NCI-H446 treated with DMSO at 0.1 percent for 48 hours (cell line): ENCODE measurements around the gene OR56A3.
"Not testable (repeated sequence)": the region's sequence is repeated elsewhere in the genome, so short reads cannot be mapped to it uniquely, and the experiment has no call there.

ENCODE experiments used
- DNase-seq: peaks from one replicate; lab custom pipeline; 2025; lab: John Stamatoyannopoulos, UW

The OR56A3 gene, protein sequence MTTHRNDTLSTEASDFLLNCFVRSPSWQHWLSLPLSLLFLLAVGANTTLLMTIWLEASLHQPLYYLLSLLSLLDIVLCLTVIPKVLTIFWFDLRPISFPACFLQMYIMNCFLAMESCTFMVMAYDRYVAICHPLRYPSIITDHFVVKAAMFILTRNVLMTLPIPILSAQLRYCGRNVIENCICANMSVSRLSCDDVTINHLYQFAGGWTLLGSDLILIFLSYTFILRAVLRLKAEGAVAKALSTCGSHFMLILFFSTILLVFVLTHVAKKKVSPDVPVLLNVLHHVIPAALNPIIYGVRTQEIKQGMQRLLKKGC

DNA sequence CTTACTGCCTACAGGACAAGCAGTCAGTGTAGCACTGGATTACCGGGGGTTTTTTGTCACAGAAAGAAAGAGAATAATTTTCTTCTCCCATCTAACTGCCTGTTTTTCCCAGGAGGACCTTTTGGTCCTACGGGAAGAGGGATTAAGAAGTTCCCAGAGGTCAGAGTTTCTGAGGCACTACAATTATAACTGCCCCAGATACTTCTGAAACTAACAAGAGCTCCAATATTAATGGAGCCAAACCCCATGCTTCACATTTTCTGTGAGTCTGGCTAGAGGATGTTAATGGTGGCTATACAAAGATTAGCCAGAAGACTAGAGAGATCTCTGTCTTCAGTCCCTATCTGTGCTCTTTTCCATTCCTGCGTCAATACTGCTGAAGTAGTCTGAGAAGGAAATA, at the start of gene OR56A3:
Gene OR56A3 (plus strand): TSS at position 301 of the 400 bp plus-strand sequence. CDS start 5,096 bp downstream, outside the sequence.
- no peak for DNase-seq

DNA sequence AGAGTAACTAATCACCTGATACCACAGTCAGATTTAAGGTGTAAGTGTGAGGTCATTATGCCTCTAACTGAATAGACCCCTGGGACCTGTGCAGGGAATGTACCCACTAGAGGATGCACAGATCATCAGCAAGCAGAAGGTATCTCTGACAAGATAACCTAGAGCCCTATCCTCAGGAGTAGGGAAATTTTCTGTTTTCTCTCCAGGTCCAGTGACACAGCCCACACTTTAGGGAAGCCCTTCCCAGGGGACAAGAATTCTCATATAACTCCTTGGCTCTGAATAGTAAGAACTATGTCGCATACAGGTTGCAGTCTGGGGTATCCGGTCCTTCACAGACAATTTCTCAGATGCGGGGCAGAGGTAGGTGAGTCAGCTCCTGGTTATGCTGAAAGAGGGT, 49.1 kb upstream of the OR56A3 start, which contains the start of gene OR52E5:
Gene OR52E5 (plus strand): TSS at position 301 of the 400 bp plus-strand sequence. CDS start 7,569 bp downstream, outside the sequence.
- DNase-seq, result no peak

DNA sequence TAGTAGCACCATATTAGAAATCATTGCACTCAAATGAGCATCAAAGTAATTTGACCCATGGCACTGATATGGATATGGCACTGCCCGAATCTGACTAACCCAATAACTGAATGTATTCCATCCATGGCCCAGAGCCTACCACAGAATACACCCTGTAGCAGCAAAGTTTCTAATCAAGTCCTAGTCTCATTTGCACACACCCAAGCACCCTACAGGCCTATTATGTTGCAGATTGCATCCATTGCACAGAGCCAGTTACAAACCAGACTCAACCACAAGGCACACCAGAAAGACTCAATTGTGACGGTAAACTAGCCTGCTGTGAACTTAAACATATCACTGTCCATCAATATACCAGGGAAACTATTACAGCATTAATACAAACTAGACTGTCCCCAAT, 42.5 kb upstream of the OR56A3 start:
- no peak for DNase-seq

DNA sequence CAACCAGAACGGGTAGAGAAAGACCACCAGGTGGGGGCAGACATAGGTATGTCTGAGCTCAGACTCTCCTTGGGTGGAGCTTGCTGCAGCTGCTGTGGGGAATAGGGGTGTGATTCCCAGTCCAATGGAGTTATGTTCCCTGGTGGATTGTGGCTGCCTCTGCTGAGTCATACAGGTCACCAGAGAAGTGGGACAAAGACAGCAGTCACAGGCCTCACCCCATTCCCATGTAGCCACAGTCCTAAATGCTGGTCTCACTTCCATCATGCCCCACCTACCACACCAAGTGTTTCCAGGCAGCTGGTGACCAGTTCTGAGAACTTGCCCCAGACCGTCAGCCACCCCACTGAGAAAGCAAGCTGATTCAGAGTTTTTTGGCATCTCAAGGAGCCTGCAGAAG, 31.5 kb upstream of the OR56A3 start:
- DNase-seq, result no peak

DNA sequence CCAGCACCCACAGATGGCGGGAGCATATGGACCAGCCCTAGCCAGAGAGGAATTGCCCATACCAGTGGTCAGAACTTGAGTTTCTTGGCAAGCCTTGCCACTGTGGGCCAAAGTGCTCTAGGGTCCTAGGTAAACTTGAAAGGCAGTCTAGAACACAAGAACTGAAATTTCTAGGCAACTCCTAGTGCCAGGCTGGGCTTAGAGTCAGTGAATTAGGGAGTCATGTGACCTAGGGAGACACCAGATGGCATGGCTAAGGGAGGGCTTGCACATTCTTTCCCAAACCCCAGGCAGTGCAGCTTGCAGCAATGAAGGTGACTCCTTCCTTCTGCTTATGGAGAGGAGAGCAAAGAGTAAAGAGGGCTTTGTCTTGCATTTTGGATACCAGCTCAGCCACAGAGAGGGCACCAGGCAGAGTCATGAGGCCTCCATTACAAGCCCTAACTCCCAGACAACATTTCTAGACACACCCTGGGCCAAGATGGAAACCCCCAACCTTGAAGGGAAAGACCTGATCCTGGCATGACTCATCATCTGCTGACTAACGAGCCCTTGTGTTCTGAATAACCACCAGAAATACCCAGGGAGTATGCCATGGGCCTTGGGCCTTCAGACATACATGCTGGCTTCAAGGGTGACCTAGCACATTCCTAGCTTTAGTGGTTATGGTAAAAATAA, 19.2 kb upstream of the OR56A3 start:
- no peak for DNase-seq

DNA sequence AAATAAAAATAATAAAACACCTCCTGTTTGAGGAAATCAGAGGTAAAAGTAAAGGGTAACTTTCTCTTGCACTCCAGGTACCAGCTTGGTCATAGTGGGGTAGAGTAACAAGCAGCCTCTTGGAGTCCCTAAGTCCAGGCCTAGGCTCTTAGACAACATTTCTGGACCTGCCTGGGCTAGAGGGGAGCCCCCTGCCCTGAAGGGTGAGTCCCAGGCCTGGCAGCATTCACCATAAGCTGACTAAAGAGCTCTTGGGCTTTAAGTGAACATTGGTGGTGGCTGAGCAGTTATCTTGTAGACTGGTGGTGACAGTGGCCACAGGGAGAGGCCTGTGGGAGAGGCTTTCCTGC, 18.6 kb upstream of the OR56A3 start:
- no peak for DNase-seq

DNA sequence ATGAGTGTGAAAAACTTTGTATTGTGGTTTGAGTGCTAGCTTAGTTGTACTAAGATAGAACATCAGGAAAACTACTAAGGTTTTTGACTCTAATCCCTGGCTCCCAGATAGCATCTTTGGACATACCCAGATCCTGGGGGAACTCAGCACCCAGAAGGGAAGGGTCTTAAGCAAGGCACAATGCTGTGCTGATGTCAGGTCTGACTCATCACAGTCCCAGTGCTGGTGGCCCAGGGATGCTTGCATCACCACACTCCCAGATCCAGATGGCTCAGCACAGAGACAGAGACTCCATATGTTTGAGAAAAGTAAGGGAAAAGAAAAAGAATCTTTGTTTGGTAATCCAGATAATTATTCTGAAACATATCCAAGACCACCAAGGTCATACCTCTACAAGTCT, 18.3 kb upstream of the OR56A3 start:
- no peak for DNase-seq

DNA sequence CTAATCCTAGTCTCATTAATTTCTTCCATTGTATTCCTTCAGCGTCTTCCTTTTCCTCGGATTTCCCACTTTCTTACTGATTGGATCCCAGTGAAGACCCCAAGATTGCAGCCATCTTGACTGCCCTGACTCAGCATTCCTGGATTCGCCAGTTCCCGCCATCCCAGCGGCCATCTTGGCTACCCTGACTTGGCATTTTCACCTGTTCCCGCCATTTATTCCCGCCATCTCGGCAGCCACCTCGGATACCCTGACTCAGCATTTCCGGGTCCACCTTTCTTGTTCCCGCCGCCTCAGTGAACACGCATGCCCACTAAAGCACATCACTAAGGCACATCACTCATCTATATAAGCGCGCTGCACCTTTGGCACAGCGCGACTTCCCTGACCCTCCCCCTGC, 13.8 kb upstream of the OR56A3 start:
- no peak for DNase-seq

DNA sequence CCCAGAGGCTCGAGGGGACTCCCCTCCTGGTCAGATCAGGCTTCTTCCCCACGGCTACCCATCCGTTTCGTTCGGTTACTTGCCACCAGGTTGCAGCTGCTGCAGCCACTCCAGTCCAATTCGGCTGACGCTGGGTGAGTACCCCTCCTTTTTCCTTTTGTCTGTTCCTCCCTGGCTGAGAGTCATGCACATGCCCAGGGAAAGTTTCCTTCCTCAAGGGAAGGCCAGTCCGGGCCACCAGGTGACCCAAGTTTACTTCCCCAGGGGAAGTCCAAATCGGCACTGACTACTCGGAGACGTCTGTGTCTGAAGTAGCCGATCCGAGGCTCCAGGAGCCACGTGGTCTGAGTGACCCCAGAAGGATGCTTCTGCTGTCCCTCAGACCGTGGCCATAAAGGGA, 13.2 kb upstream of the OR56A3 start:
- DNase-seq, result no peak

DNA sequence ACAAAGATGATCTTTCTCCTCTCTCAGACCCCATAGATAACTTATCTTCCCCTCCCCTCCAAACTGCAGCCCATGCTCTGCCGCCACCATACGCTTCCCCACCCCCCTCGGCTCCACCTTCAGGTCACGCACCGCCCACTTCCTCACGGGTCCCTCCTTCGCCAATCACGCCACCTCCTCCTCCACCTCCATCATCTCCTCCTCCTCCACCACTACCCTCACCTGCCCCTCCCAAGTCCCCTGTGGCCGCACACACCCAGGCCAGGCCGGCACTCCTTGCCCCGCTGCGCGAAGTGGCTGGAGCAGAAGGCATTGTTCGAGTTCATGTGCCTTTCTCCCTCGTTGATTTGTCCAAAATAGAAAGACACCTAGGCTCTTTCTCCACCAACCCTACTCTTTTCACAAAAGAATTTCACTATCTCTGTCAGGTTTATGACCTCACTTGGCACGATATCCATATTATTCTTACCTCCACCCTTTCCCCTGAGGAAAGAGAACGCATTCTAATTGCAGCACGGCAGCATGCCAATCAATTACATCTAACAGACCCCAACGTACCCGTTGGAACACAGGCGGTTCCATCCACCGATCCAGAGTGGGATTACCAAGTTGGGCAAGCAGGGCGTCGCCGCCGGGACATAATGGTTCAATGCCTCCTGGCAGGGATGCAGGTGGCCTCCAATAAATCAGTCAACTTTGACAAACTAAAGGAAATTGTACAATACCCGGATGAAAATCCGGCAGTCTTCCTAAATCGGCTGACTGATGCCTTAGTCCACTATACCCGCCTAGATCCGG, 12.3 kb upstream of the OR56A3 start:
- DNase-seq, result no peak

DNA sequence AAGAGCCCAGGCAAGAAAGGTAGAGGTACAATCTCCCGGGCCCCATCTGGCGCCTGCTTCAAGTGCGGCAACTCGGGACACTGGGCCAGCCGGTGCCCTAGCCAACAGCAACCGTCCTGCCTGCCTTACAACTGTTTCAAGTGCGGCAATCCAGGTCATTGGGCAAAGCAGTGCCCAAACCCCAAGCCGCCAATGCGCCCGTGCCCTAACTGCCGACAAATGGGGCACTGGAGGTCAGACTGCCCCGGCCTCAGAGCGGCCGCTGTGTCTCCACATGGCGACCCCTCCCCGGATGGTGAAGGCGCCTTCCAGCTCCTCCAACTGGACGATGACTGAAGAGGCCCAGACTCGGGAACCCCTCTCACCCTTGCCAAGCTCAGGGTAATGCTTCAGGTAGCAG, 11.4 kb upstream of the OR56A3 start:
- no peak for DNase-seq

DNA sequence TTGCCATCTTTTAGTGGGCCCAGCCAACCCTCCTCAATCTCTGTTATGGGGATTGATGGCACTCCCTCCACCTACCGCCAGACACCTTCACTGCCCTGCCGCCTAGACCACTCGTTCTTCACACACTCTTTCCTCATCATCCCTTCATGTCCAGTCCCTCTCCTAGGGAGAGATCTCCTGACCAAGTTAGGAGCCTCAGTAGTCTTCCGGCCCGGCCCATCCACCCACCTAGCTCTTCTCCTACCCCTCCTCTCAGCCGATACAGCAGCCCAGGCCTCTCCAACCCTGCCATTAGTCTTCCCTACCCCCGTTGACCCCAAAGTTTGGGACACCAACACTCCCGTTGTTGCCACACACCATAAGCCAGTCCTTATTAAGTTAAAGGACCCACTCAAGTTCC, 11.0 kb upstream of the OR56A3 start:
- DNase-seq, result no peak

DNA sequence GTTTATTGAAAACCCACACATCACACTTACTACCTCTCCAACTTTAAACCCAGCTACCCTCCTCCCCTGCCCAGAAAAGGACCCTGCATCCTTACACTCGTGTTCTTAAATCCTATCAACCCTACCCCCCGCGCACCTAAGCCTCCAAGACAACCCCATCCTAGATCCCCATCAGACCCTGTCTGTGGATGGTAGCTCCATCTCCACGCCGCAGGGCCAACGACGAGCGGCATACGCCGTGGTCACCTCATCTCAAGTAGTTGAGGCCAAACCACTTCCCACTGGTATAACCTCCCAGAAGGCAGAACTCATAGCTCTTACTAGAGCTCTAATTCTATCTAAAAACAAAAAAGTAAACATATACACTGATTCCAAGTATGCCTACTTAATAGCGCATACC, 9.4 kb upstream of the OR56A3 start:
- DNase-seq, result no peak

DNA sequence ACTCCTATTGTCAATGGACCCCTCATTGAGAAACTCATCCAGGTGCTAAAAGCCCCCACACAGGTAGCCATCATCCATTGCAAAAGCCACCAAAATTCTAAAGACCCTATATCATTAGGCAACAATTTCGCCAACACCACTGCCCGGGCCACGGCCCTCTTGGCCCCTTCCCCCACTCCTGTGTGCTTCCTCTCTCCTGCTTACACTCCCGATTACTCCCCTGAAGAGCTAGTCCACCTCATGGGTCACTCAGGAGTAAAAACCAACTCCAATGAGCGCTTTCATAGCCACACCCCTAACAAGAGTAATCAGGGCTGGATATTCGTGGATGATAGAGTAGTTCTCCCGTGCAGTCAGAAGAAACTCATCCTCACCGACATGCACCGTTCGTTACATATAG, 8.9 kb upstream of the OR56A3 start:
- DNase-seq, result no peak

DNA sequence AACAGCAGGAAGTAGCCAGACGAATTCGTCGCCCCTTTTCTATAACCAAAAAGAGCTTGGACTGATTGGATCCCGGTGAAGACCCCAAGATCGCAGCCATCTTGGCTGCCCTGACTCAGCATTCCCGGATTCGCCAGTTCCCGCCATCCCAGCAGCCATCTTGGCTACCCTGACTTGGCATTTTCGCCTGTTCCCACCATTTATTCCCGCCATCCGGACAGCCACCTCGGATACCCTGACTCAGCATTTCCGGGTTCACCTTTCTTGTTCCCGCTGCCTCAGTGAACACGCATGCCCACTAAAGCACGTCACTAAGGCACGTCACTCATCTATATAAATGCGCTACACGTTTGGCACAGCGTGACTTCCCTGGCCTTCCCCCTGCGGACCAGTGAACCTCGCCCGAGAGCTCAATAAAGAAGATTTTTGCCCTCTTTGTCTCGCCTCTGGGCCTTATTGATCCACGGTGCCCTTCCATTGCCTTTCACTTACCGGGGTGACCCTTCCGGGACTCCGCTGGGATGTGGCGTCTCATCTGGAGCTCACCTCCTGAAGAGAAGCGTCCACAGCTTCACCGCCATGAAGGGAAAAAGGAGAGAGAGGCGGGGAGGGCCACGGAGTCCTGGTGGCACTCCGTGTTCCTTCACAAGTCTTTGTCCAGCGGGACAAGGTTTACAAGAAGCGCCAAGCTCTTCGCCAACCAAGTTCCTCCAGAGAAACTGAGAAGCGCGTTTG, 4.0 kb upstream of the OR56A3 start:
- DNase-seq, result no peak

DNA sequence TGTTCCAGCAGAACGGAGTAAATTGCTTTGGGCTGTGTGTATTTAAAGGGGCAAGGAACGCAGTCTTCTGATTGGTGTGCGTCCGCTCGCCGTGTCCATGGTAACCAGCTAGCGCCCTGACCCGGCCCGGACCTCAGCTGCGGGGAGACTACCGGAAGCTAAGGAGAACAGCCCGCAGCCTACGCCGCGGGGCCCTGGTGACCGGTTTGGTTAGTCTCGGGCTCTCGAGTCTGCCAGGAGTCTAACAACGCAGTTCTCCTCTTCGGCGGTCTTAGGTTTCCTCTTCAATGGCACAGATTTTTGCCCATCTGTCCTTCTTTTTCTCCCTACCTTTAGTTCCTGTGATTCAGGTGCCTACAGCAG, 3.5 kb upstream of the OR56A3 start:
- no peak for DNase-seq

DNA sequence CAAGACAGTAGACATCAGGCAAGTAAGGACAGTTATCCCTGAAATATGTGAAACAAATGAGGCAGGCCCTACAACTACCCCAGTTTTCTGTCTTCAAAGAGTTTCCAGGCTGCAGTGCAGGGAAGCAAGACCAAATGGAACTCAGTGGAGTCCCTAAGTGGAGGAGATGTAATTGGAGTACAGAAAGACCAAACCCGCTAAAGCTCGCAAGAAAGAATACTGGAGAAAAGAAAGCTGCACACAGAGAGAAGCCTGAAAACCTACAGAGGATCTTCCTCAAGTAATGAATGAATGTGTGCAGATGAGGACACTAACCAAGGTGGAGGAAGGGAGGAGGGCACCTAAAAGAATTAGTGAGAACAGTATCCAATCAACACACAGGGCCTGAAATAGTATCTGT, 1.3 kb upstream of the OR56A3 start:
- no peak for DNase-seq

DNA sequence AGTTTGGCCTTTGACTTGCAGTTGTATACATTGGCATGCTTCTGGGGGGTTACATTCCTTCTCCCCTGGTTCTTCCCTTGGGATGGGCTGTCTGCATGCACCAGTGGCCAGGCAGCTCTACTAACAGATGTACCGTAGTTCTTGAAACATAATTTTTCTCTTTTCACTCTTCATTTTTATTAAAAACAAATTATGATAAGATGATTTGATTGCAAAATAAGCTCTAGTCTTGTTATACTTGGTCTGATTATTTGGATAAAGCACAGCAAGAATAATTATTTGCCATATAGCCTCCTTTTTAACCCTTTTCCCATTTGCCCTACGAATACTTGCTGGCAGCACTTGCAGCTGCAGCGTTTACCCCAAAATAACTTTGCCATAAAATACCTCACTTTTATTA, 13.5 kb downstream of the OR56A3 start:
- no peak for DNase-seq

DNA sequence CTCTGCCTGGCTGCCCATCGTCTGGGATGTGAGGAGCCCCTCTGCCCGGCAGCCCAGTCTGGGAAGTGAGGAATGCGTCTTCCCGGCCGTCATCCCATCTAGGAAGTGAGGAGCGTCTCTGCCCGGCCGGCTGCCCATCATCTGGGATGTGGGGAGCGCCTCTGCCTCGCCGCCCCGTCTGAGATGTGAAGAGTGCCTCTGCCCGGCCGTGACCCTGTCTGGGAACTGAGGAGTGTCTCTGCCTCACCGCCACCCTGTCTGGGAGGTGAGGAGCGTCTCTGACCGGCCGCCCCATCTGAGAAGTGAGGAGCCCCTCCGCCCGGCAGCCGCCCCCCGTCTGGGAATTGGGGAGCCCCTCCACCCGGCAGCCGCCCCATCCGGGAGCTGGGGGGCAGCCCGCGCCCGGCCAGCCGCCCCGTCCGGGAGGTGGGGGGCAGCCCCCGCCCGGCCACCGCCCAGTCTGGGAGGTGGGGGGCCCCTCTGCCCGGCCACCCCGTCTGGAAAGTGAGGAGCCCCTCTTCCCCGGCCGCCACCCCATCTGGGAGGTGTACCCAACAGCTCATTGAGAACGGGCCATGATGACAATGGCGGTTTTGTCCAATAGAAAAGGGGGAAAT, 18.8 kb downstream of the OR56A3 start:
- not testable (repeated sequence) for DNase-seq

DNA sequence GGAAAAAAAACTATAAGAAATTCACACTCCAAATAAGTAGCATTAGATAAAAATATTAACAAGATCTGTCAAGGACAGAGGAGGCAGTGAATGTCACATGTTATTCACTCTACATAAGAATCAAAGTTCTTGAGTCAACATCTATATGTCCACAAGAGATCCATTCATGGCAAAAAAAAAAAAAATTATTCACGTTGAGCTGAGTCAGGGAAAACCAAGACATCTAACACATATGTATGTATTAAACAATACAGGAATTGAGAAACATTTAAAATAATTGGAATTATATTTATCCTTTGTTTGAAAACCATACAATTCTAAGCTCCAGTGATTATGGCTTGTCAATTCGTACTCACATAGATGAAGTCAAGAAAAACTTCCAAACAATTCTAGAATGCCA, 24.9 kb downstream of the OR56A3 start:
- no peak for DNase-seq

DNA sequence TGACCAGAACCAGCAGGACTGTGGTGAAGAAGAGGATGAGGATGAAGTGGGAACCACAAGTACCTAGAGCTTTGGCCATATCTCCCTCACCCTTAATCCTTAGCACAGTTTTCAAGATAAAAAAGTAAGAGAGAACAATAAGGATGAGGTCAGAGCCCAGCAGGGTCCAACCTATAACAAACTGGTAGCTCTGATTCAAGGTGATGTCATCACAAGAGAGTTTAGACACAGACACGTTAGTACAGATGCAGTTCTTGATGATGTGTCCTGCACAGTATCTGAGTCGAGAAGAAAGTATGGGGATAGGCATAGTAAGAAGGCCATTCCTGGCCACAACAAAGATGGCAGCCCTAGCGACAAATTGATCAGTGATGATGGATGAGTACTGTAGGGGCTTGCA, 25.7 kb downstream of the OR56A3 start:
- DNase-seq, result no peak

DNA sequence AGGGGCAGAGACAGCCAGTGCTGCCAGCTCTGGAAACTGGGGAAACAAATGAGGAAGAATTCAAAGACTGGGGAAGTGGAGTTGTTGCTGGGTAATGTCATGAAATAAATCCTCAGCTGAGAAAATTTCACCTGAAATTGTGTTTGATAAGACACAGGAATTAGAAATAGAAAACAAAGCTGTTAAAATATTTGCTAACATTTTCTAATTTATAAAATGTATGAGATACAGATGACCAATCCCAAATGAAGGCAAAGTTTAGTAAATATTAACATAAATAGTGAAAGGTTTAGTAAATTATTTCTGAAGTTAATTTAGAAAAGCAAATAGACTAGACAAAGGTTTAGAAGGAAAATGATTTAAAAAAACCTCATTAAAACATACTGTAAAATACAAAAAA, 26.3 kb downstream of the OR56A3 start, which contains the start of gene OR56A5:
Gene OR56A5 (minus strand): TSS at position 101 of the 400 bp plus-strand sequence. CDS start 0 bp downstream, at position 101.
- no peak for DNase-seq
